HG02623 (cell line): Measurements from ENCODE around the gene HOXA11.

ENCODE experiments used
- ATAC-seq: cut with Tn5 transposase; IDR thresholded peaks from one replicate; pipeline ENCODE4 v1.9.1; 2021; ENCODE audit warnings: moderate library complexity; ENCODE audit not compliant: unreplicated experiment

Gene HOXA11

DNA sequence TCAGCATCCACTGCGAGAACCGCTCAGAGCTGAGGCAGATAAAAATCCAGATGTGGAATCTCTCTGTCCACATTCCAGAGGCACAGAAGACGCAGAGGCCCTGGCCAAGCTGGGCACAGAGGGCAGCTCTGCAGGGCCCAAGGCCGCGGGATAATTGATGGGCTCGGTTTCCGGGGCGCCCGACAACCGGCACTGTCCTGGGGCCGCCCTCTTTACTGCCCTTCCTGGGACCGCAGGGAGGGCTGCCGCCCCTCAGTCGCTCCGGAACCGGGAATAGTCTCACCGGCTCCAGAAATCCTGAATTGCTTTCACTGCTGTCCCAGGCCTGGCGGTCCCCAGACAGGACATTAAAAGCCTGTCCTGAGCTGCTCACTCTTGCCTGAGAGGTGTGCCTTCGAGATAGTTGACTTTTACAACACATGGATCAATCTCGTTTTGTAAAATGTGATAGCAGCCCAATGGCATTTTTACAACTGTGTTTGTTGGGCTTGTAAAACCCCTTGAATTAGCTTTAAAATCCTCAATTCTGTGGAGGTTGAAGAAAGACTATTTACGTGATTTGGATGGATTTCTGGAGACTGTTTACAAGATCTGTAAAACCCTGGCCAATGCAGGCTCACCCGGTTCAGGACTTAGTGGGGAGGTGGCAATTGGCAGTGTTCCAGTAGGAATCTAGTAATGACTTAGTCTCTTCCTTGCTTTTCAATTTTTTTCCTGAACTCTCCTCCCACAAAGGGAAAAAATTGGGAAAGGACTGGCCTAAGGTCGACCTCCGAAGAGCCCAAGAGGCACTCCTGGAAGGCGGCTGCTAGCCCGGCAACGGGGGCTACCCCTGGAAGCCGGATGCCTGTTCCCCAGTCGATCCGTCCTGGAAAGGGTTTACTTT is 36.0 kb downstream of the HOXA11 start:
- ATAC-seq, result no peak

GRCh38 chr7:27148031-27148755 is 36.8 kb downstream of the HOXA11 start:
- ATAC-seq, result no peak

- ATAC-seq, result no peak
Observed at GRCh38 chr7:27147199-27148030, 37.6 kb downstream of the HOXA11 start, which contains the start of gene HOXA6. Gene HOXA6 (minus strand): TSS chr7:27147774. CDS start chr7:27147749, 25 bp downstream.

- no peak for ATAC-seq
Observed at GRCh38 chr7:27146491-27147198, 38.4 kb downstream of the HOXA11 start.

- no peak for ATAC-seq
Observed at GRCh38 chr7:27145914-27146412, 39.1 kb downstream of the HOXA11 start.

- no peak for ATAC-seq
Observed at GRCh38 chr7:27145165-27145913, 39.7 kb downstream of the HOXA11 start.

GRCh38 chr7:27144781-27145164 is 40.3 kb downstream of the HOXA11 start:
- no peak for ATAC-seq

- ATAC-seq, result no peak
Observed at GRCh38 chr7:27143950-27144780, 40.9 kb downstream of the HOXA11 start.

GRCh38 chr7:27143023-27143949 is 41.7 kb downstream of the HOXA11 start, which contains the start of gene HOXA5:
Gene HOXA5 (minus strand): TSS chr7:27143681. CDS start chr7:27143607, 74 bp downstream.
- no peak for ATAC-seq

- no peak for ATAC-seq
Observed at GRCh38 chr7:27142580-27143022, 42.4 kb downstream of the HOXA11 start.

- no peak for ATAC-seq
Observed at GRCh38 chr7:27141923-27142579, 43.0 kb downstream of the HOXA11 start.

DNA sequence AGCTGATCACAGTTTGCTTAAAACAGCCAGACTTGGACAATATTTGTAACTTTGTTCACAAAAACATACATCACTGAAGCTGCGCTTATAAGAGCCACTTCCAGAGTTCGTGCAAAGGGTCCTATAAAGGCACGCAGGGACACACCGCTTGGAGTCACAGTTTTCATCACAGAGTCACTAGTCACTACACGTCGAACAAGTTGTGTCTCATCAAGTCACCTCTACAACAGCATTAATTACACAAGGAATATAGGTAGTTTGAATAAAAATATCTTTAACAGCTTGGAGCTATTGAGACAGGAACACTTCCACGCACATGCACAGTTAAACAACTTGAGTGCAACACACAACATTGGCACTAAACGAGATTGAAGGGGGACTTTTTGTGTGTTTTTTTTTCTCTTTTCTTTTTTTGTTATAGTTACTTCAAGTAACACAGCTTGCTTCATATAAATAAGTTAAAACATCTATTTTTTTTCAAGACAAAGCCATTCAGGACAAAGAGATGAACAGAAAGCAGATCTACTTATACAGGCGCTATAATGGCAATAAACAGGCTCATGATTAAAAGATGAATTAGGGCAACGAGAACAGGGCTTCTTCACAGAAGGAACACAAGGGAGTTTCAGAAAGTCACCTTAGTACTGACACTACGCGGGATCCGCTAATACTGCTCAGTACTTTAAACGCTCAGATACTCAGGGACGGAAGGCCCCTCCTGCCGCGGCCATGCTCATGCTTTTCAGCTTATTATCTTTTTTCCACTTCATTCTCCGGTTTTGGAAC is 43.7 kb downstream of the HOXA11 start:
- ATAC-seq, result no peak

- ATAC-seq, result no peak
Observed at GRCh38 chr7:27140126-27140857, 44.7 kb downstream of the HOXA11 start.

DNA sequence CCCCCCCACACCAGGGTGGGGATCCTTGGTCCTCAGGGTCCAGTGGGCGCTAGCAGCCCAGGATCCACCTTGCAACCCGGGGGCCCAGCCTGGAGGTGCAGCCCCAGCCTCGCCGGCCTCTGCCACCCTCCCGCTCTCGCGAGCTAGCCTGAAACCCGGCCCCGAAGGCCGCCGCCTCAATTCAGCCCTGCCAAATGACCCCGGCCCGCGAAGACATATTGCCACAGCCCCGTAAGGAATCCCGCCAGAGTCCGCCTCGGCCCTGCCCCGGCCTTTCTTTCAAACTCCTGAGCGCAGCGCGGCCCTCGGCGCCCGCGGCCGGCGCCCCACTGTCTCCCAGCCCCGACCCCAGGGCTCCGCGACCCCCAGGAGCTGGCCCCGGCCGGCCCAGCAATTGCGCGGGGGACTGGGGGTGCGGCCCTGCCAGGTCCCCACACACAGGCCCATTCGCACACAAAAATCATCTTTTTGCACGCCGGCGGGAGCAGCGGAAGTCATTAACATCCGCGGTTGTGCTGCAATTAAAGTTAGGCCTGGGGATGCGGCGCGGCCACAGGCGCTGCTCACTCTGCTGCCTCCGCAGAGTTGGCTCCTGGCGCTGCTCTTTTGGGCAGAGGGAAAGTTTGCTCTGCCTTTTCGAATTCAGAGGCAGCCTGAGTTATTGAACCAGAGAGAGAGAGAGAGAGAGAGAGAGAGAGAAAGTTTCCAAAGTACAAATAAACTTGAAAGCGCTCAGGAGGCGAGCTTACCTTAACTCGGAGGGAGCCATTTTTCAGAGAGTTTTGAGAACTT is 45.5 kb downstream of the HOXA11 start:
- ATAC-seq, result no peak

GRCh38 chr7:27138985-27139333 is 46.1 kb downstream of the HOXA11 start:
- ATAC-seq, result no peak
